Measurements from ENCODE around the gene LZTR1.

- TF ChIP-seq, protein P1, sequence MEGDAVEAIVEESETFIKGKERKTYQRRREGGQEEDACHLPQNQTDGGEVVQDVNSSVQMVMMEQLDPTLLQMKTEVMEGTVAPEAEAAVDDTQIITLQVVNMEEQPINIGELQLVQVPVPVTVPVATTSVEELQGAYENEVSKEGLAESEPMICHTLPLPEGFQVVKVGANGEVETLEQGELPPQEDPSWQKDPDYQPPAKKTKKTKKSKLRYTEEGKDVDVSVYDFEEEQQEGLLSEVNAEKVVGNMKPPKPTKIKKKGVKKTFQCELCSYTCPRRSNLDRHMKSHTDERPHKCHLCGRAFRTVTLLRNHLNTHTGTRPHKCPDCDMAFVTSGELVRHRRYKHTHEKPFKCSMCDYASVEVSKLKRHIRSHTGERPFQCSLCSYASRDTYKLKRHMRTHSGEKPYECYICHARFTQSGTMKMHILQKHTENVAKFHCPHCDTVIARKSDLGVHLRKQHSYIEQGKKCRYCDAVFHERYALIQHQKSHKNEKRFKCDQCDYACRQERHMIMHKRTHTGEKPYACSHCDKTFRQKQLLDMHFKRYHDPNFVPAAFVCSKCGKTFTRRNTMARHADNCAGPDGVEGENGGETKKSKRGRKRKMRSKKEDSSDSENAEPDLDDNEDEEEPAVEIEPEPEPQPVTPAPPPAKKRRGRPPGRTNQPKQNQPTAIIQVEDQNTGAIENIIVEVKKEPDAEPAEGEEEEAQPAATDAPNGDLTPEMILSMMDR (IDR thresholded peaks at IDR 0.05): no peak
- TF ChIP-seq POLR2A (IDR thresholded peaks at IDR 0.05; ENCODE audit: low read length): no peak
- TF ChIP-seq POLR2AphosphoS2 (conservative IDR thresholded peaks at IDR 0.05; ENCODE audit: low read length): no peak
- TF ChIP-seq BHLHE40 (IDR thresholded peaks at IDR 0.05; ENCODE audit: low read depth, low read length): no peak
- no peak for TF ChIP-seq GATA3 (IDR thresholded peaks at IDR 0.05; ENCODE audit: borderline replicate concordance)
- TF ChIP-seq, protein P2, sequence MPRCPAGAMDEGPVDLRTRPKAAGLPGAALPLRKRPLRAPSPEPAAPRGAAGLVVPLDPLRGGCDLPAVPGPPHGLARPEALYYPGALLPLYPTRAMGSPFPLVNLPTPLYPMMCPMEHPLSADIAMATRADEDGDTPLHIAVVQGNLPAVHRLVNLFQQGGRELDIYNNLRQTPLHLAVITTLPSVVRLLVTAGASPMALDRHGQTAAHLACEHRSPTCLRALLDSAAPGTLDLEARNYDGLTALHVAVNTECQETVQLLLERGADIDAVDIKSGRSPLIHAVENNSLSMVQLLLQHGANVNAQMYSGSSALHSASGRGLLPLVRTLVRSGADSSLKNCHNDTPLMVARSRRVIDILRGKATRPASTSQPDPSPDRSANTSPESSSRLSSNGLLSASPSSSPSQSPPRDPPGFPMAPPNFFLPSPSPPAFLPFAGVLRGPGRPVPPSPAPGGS (IDR thresholded peaks at IDR 0.05): no peak
Measured at GRCh38 chr22:20968281-20968977, 13.7 kb upstream of the LZTR1 start.

Data from A549 (cell line).